Stomach smooth muscle (tissue), 2 donors: ENCODE measurements around the gene FHOD1.

Experiments used
- H3K27ac ChIP-seq: one replicate; pipeline ENCODE4 v1.7.0; 2013; ENCODE audit warnings: mild to moderate bottlenecking, low read length, inconsistent platforms
- H3K27me3 ChIP-seq, 2 donors: one replicate each; pipeline ENCODE4 v1.7.0; 2013; ENCODE audit warnings: low read length in 2 of 2; ENCODE audit not compliant: insufficient read depth in 2 of 2, control insufficient read depth in 1 of 2
- H3K36me3 ChIP-seq, 2 donors: one replicate each; pipeline ENCODE4 v1.7.0; 2013; ENCODE audit warnings: low read length in 2 of 2; ENCODE audit not compliant: control insufficient read depth in 2 of 2, insufficient read depth in 2 of 2
- H3K4me1 ChIP-seq: one replicate; pipeline ENCODE4 v1.7.0; 2013; ENCODE audit warnings: low read length; ENCODE audit not compliant: control insufficient read depth, insufficient read depth
- H3K4me3 ChIP-seq, 2 donors: one replicate each; pipeline ENCODE4 v1.7.0; 2013; ENCODE audit warnings: low read length in 2 of 2
- H3K9ac ChIP-seq, 2 donors: one replicate each; pipeline ENCODE4 v1.7.0; 2013; ENCODE audit warnings: low read length in 2 of 2, mild to moderate bottlenecking in 1 of 2
- H3K9me3 ChIP-seq, 2 donors: one replicate each; pipeline ENCODE4 v1.7.0; 2013; ENCODE audit warnings: low read length in 2 of 2; ENCODE audit not compliant: control insufficient read depth in 2 of 2
- donor health status: healthy.
- donor health status: Pancreatic carcinoma.

Gene FHOD1

DNA sequence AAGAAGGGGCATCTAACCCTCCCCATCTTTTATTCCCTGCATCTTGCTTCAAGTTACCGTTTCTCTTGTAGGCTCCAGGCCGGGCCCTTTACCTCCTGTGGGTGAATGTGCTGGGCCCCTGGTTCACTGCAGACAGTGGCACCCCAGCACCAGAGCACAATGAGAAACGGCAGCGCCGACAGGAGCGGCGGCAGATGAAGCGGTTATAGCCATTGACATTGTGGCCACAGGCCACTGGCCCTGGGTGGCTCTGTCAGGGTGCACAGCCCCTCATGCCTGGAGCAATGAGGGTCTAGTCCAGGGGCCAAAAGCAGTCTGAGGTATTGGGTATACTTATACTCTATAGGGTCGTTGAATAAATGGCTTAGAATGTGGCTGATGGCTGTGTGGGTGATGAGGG lies 18.4 kb downstream of the FHOD1 start:
- Histone ChIP-seq H3K4me1 (peaks cover 22% of the 10 kb centered on the region), H3K36me3 (peaks cover 24 to 37% of the 10 kb centered on the region in 2 donors), H3K9me3 (no peaks in the 10 kb centered on the region), H3K4me3 (no peak overlapping the region), H3K27ac (no peak overlapping the region), H3K27me3 (no peaks in the 10 kb centered on the region), H3K9ac (no peak overlapping the region)

DNA sequence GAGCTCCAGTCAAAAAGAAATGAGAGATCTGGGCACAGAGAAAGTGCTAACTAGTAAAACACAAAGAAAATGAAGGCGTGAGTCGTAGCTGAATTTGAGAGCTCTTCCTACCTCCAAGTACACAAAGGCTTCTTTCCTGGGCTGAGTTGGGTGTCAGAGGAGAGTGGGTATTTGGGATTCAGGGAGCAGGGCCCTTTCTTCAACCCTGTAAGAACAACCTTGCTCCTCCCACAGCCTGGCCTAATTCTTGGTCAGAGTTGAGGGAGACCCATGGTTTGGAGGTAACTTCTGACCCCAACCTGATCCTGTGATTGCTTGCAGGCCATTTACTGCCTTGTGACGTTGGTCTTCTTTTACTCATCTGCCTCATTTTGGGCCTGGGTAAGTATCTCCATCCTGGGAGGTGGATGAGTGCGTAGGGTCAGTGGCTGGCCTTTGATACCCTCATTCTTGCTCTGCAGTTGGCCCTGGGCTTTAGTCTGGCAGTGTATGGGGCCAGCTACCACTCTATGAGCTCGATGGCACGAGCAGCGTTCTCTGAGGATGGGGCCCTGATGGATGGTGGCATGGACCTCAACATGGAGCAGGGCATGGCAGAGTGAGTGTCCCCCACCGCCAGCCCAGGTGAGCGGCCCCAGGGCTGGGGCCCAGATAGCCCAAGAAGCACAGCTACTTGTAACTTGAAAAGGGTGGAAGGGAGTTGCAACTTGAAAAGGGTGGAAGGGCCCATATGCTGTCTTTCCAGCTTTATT lies 19.1 kb downstream of the FHOD1 start:
- Histone ChIP-seq H3K4me1 (peaks cover 22% of the 10 kb centered on the region), H3K9me3 (no peaks in the 10 kb centered on the region), H3K27me3 (no peaks in the 10 kb centered on the region), H3K36me3 (peaks cover 24 to 39% of the 10 kb centered on the region in 2 donors), H3K27ac (no peak overlapping the region), H3K4me3 (peak overlapping the region; percentile 75 to 99), H3K9ac (peak overlapping the region in 1 of 2 donors; percentile 76)

DNA sequence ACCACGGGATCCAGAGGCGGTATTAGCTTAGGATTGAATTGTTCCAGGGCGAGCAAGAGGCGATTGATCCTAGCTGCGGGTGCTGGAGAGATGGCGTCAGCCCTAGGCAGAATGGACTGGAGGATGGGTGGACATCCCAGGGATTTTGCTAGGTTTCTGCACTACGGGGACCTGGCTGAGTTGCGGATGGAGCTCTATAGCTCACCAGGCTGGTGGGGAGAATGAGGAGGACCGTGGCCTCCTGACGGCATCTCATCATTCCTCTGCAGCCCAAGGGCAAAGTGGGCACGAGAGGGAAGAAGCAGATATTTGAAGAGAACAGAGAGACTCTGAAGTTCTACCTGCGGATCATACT lies 19.7 kb downstream of the FHOD1 start:
- H3K27ac ChIP-seq: peak overlapping the region; percentile 81
- peaks cover 24 to 39% of the 10 kb centered on the region in 2 donors for H3K36me3 ChIP-seq
- no peaks in the 10 kb centered on the region for H3K27me3 ChIP-seq
- no peaks in the 10 kb centered on the region for H3K9me3 ChIP-seq
- peak overlapping the region; percentile 75 to 99 for H3K4me3 ChIP-seq
- H3K9ac ChIP-seq: peak overlapping the region; percentile 76 to 93
- peaks cover 22% of the 10 kb centered on the region for H3K4me1 ChIP-seq

DNA sequence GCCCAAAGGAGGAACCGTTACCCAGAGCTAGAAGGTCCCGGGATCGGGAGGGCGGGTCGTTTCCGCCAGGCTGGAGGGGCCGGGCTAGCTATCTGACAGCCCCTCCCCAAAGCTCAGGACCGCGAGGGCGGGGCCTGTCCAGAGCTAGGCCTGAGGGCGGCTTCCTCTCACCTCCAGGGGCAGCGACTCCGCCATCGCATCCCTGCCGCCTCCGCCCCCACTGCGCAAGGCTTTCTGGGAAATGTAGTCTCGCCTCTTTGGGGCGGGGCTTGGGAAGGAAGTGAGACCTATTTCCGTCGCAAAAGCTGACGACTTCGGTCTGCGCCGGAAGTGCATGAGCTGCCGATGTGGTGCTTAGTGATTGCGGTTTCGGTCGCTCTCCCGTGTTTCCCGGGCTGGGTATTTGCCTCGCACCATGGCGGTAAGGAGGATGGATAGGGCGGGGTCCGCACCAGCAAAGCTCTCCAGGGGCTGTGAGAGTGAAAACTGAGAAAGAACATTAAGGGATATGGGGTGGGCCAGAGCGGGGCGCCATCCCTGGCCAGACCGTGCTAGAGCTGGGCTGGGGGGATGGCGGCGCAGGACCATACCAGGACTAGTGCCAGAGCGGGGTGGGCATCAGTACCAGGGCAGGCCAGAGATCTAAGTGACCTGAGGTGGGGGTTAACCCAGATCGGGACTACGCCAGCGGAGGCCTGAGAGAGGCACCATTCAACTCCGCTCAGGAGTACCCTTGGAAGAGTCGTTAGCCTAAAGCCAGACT lies 20.3 kb downstream of the FHOD1 start, which contains the start of gene TMEM208:
Gene TMEM208, plus strand, starts transcription at position 327 of the 763 bp plus-strand sequence. Its CDS starts 89 bp downstream, at position 416.
- H3K4me1 ChIP-seq: peaks cover 22% of the 10 kb centered on the region
- no peaks in the 10 kb centered on the region for H3K9me3 ChIP-seq
- H3K27me3 ChIP-seq: no peaks in the 10 kb centered on the region
- H3K27ac ChIP-seq: peak within 1 kb of the TSS; percentile 81
- peak within 1 kb of the TSS; percentile 75 to 99 for H3K4me3 ChIP-seq
- H3K36me3 ChIP-seq: peaks cover 24 to 39% of the 10 kb centered on the region in 2 donors
- H3K9ac ChIP-seq: peak within 1 kb of the TSS; percentile 76 to 93

DNA sequence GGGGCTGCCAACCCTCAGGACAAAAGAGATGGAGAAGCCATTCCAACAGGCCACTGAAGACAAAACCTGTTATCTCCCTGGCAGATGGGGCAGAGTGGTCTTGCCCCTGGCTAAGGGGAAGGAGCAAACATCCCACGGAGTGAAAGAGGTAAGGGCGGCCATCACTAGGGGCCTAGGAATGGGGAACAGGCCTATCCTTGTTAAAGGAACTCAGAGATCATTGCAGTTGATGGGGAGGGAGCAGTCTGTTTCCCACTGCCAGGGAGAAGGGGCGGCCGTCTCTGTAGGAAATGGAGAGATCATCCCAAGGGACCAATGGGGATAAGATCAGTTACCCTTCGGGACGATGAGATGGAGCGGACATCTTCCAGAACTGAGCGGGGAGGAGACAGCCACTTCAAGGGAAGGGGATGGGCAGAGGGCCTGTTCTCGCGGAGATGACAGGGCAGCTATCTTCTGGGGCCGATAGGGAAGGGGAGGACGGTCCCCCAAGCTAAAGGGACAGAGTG lies 20.9 kb downstream of the FHOD1 start:
- H3K4me3 ChIP-seq: peak overlapping the region; percentile 75 to 99
- peak overlapping the region; percentile 81 for H3K27ac ChIP-seq
- peaks cover 24 to 33% of the 10 kb centered on the region in 2 donors for H3K36me3 ChIP-seq
- H3K27me3 ChIP-seq: no peaks in the 10 kb centered on the region
- peak overlapping the region; percentile 76 to 93 for H3K9ac ChIP-seq
- H3K4me1 ChIP-seq: peaks cover 22% of the 10 kb centered on the region
- H3K9me3 ChIP-seq: no peaks in the 10 kb centered on the region

DNA sequence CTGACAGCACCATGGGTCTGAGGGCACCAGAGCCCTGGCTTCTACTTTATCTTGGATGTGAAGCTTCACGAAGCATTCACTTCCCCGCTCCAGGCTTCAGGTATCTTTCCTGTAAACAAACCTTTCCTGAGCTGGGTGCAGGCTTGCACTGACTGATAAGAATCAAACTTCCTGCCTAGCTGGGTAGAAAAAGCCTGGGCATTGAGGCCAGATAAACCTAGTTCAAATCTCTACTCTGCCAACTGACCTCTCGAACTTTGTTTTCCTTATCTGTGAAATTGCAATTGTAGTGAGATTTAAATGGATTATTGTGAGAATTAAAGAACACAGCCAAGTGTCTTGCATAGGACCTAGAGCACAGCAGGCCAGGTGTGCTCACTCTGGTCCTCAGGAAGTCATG lies 23.3 kb downstream of the FHOD1 start:
- no peak overlapping the region for H3K9ac ChIP-seq
- no peaks in the 10 kb centered on the region for H3K27me3 ChIP-seq
- peaks cover 8 to 9% of the 10 kb centered on the region in 2 donors for H3K36me3 ChIP-seq
- peaks cover 22% of the 10 kb centered on the region for H3K4me1 ChIP-seq
- H3K27ac ChIP-seq: no peak overlapping the region
- no peaks in the 10 kb centered on the region for H3K9me3 ChIP-seq
- H3K4me3 ChIP-seq: no peak overlapping the region

DNA sequence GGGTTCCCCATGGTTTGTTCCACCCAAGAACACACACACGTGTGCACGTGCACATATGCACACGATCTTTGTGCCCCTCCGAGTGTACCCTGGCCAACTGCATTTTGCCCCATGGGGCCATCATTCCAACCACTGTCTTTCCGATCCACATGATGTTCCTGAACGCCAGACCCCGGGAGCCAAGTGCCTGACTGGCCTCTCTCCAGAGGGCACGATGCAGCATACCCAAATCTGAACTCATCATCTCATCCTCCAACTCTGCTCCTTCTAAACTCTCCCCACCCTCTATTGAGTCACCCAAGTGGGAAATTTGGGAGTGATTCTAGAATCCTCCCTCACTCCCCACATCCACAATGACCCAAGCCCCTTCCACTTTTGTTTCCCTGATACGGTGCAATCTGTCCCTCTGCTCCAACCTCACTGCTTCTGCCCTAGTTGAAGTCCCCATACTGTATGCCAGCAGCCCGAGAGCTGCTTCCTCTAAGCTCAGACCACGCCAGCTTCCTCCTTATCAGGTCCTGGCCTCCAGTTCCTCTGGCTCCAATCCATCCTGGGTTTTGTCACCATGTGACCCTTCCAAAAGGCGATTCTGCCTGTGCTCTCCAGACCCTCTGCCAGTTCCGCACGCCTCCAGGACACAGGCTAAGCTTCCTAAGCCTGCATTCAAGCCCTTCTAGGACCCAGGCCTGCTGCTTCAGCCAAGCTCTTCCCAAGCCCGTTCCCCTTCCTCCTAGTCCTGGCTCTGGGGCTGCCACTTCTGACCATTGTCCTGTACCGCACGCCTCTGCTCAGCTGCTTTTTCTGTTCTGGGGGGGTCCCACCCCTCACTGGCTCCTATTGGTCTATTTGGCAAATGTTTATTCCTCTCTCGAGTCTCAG lies 30.4 kb downstream of the FHOD1 start:
- H3K36me3 ChIP-seq: peaks cover 0 to 4% of the 10 kb centered on the region in 2 donors
- peaks cover 2% of the 10 kb centered on the region for H3K4me1 ChIP-seq
- H3K9me3 ChIP-seq: no peaks in the 10 kb centered on the region
- H3K9ac ChIP-seq: no peak overlapping the region
- no peak overlapping the region for H3K27ac ChIP-seq
- no peaks in the 10 kb centered on the region for H3K27me3 ChIP-seq
- no peak overlapping the region for H3K4me3 ChIP-seq

DNA sequence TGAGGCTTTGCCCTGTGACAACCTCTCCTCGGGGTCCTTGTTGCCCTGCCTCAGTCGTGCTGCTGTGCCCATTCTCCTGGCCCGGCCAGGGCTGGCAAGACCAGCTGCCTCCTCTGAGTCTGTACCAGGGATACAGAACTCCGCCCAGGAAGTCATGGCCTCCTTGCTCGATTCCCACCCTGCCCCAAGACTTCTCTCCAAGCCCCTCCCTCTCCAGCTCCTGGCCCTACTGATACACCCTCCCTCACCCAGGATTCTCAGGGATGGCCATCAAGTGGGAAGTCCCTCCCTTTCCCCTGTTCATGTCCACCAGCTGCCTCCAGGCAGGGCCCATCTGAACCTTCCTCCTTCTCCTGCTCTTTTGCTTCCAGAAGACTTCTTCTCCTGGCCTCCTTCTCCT lies 31.6 kb downstream of the FHOD1 start:
- Histone ChIP-seq H3K9me3 (no peaks in the 10 kb centered on the region), H3K4me1 (peaks cover 2% of the 10 kb centered on the region), H3K9ac (no peak overlapping the region), H3K4me3 (no peak overlapping the region), H3K27ac (no peak overlapping the region), H3K36me3 (peaks cover 0 to 6% of the 10 kb centered on the region in 2 donors), H3K27me3 (no peaks in the 10 kb centered on the region)

DNA sequence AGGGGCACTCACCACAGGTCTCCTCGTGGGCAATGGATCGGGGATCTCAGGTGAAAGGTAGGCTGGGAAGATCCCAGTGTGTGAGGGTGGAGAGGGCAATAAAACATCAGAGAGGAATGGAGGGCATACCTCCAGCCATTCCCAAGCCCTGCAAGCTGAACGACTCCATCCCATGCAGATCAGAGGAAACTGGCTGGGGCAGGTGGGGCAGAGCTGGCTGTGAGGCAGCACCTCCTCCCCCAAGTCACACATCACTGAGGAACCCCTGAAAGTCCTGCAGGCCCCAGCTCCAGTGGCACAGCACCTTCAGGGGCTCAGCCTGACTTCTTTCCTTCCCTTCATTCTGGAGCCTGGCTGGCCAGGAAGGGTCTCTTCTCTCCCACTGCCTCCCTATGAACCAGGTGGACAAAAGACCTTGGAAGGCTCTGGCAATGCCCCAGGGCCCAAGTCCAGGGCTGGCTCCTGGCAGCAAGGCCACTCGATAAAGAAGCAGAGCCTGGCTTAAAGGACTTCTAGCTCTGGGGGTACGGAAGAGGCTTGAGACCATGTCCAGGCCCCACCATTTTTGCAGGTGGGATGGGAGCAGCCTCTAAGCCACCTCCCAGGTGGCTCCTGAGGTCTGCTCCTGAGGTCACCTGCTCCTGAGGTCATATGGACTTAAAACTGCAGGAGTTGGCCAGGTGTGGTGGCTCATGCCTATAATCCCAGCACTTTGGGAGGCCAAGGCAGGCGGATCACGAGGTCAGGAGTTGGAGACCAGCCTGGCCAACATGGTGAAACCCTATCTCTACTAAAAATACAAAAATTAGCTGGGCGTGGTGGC lies 33.9 kb downstream of the FHOD1 start:
- peaks cover 2% of the 10 kb centered on the region for H3K4me1 ChIP-seq
- H3K27ac ChIP-seq: no peak overlapping the region
- H3K36me3 ChIP-seq: peaks cover 0 to 6% of the 10 kb centered on the region in 2 donors
- no peak overlapping the region for H3K4me3 ChIP-seq
- H3K9me3 ChIP-seq: no peaks in the 10 kb centered on the region
- no peak overlapping the region for H3K9ac ChIP-seq
- no peaks in the 10 kb centered on the region for H3K27me3 ChIP-seq
